NT2/D1 (cell line): ENCODE data around the gene MC2R.

ENCODE experiments used
- DNase-seq: peaks from one replicate; pipeline ENCODE4 v3.0.0-alpha.2; 2011; ENCODE audit warnings: low read depth, low spot score
- H3K27me3 ChIP-seq: 2 replicates; pipeline ENCODE4 v1.6.0; 2011; ENCODE audit warnings: mild to moderate bottlenecking; ENCODE audit not compliant: insufficient read length, insufficient read depth
- H3K36me3 ChIP-seq: 2 replicates; pipeline ENCODE4 v1.6.1; 2011; ENCODE audit warnings: mild to moderate bottlenecking, low read length, mixed read lengths; ENCODE audit not compliant: insufficient read depth, insufficient read length
- H3K4me1 ChIP-seq: 2 replicates; pipeline ENCODE4 v1.5.1; 2011; ENCODE audit not compliant: insufficient read depth, insufficient read length
- H3K4me3 ChIP-seq: 2 replicates; pipeline ENCODE4 v1.5.1; 2011; ENCODE audit warnings: low read depth; ENCODE audit not compliant: insufficient read length
- H3K9ac ChIP-seq: 2 replicates; pipeline ENCODE4 v1.6.0; 2011; ENCODE audit warnings: low read depth; ENCODE audit not compliant: insufficient read length
- H3K9me3 ChIP-seq: 2 replicates; pipeline ENCODE4 v1.5.1; 2011; ENCODE audit warnings: mild to moderate bottlenecking, low read length; ENCODE audit not compliant: insufficient read depth
- SUZ12 ChIP-seq: IDR thresholded peaks from 2 replicates; pipeline ENCODE4 v1.6.1; 2011; ENCODE audit not compliant: insufficient read length, insufficient read depth; ENCODE audit errors: extremely low read depth
- YY1 ChIP-seq: IDR thresholded peaks from 2 replicates; pipeline ENCODE4 v1.6.1; 2011; ENCODE audit not compliant: insufficient read length, insufficient read depth
- ZNF274 ChIP-seq: IDR thresholded peaks from 2 replicates; pipeline ENCODE4 v1.6.1; 2011; ENCODE audit warnings: mild to moderate bottlenecking, low read depth, low read length

MC2R gene

DNA sequence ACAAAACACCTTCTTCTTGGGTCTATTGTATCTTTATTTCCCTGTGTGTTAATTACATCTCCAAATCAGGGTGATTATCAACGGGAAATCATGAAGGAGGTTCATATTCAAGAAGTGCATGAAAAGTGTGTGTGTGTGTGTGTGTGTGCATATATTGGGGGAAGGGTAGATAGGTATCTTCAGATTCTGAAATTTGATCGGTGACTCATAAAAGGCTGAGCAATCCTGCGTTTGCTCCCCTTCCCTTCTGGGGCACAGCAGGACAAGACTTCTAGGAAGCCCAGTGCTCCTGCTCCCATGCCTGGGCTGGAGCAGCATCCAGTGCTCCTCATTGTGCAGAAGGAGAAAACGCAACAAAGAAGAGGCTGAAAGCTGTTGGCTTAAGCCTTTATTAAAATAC is 65.5 kb downstream of the MC2R start:
- no peak for DNase-seq
- Histone ChIP-seq H3K9me3 (peaks cover 12% of the 10 kb centered on the region; the same call in 1 of the 2 replicates), H3K27me3 (no peaks in the 10 kb centered on the region), H3K36me3 (no peaks in the 10 kb centered on the region), H3K9ac (no peak overlapping the region), H3K4me1 (no peaks in the 10 kb centered on the region), H3K4me3 (no peak overlapping the region)
- TF ChIP-seq ZNF274 (no peak), SUZ12 (no peak), YY1 (no peak)

DNA sequence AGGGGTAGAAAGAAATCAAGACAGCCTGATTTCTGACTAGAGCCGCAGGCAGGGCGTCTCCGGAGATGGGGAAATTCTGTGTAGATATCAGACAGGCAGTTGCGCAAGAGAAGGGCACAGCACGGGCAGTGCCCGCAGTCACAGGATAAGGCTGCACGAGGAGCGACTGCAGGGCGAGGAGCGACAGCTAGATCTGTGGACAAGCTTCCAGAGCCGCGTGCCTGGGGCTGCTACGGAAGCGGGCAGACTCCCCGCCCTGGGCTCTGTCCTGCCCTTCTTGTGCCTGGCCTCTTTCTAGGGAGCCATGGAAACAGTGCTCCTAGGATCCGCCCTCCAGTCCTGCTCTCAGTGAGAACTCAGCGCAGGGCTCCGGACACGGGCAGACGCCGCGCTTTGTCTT is 78.8 kb downstream of the MC2R start:
- TF ChIP-seq SUZ12 (no peak), YY1 (no peak), ZNF274 (no peak)
- no peak for DNase-seq
- Histone ChIP-seq H3K36me3 (no peaks in the 10 kb centered on the region), H3K4me3 (no peak overlapping the region), H3K4me1 (peaks cover 4% of the 10 kb centered on the region), H3K27me3 (no peaks in the 10 kb centered on the region), H3K9me3 (no peaks in the 10 kb centered on the region), H3K9ac (no peak overlapping the region)

DNA sequence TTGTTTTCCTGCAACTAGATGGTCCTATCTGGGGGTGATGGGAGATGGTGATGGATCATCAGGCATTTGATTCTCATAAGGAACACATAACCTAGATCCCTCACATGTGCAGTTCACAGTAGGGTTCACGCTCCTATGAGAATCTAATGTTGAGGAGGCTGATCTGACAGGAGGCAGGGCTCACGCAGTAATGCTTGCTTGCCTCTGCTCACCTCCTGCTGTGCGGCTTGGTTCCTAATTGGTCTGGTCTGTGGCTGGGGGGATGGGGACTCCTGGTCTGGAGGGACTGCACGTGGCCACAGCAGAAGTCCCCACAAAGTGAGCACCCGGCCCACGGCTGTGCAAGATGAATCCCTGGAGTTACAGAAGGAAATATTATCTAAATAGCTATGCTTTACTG is 80.1 kb downstream of the MC2R start:
- H3K9ac ChIP-seq: no peak overlapping the region
- no peak for TF ChIP-seq ZNF274
- no peak for TF ChIP-seq SUZ12
- no peak for TF ChIP-seq YY1
- DNase-seq: no peak
- H3K4me3 ChIP-seq: no peak overlapping the region
- no peaks in the 10 kb centered on the region for H3K27me3 ChIP-seq
- no peaks in the 10 kb centered on the region for H3K36me3 ChIP-seq
- no peaks in the 10 kb centered on the region for H3K9me3 ChIP-seq
- H3K4me1 ChIP-seq: peaks cover 4% of the 10 kb centered on the region

DNA sequence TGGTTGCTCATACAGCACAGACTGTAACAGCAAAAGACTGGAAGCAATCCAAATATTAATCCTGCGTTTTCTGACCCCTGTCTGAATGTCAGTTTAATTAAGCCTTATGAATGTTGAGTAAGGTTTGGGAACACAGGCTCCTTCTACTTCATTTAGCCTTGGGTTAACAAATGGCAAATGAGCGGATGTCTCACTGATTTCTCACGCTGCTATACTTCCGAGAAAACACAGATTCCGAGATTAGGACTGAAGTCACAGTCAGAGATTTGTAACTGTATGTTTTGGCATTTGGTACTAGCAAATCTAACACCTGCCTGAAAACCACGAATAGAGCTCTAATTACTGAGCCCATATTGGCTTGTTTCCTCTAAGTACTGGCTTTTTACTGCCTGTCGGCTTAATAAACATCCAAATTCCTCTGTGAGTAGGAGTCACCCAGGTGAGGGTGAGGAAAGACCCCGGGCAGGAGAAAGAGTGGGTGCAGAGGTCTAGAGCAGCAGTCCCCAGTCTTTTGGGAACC is 80.8 kb downstream of the MC2R start:
- TF ChIP-seq ZNF274 (no peak), YY1 (no peak), SUZ12 (no peak)
- Histone ChIP-seq H3K4me3 (no peak overlapping the region), H3K9ac (no peak overlapping the region), H3K4me1 (peaks cover 4% of the 10 kb centered on the region), H3K36me3 (no peaks in the 10 kb centered on the region), H3K27me3 (no peaks in the 10 kb centered on the region), H3K9me3 (no peaks in the 10 kb centered on the region)
- DNase-seq: no peak
